ENCODE data around the gene LRRC7. TPM values are rescaled to one million over a fixed set of nuclear protein-coding genes. Genes with fewer than 3 reads are reported as not detected.
"Not testable (repeated sequence)": the region's sequence is repeated elsewhere in the genome, so short reads cannot be mapped to it uniquely, and the experiment has no call there.

LRRC7 gene
- total RNA-seq, 1 experiment from 2014 or later = not detected

DNA sequence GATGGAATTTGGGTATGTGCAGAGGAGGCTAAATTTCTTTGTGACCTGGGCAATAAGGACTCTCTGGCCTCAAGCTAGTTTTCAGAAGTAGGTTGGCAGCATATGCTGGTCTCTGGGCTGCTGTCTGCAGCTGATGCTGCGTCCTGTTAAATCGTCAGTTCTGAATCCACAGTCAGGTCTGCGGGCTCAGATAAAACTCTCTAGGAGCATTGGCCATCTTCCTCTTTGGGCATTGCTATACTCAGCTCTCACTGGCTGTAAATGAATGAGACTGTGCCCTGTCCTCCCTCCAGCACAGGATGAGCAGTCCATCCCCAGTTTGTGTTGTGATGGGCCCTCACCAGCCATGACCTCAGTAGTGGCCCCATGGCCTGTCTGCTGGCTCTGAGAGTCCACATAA, 365.0 kb downstream of the LRRC7 start:
- no peak overlapping the region for H2AFZ ChIP-seq (ENCODE audit: low read length)
- no peak overlapping the region for H3K27ac ChIP-seq (ENCODE audit: low read length)
- DNase-seq = no peak
- H3K9me2 ChIP-seq (replicated peaks; ENCODE audit: insufficient read depth, low read length) = no peaks in the 10 kb centered on the region; the same call in 1 of the 2 replicates
- no peaks in the 10 kb centered on the region for H3K9me3 ChIP-seq (ENCODE audit: low read length)
- H3K4me3 ChIP-seq (ENCODE audit: low read length) = no peak overlapping the region
- H3K27me3 ChIP-seq (ENCODE audit: low read length) = no peaks in the 10 kb centered on the region
- H3K4me1 ChIP-seq (ENCODE audit: low read length) = no peaks in the 10 kb centered on the region
- H3K79me2 ChIP-seq (ENCODE audit: low read length) = no peaks in the 10 kb centered on the region
- no peaks in the 10 kb centered on the region for H3K36me3 ChIP-seq (ENCODE audit: insufficient read depth, low read length)
- no peak overlapping the region for H3K9ac ChIP-seq (ENCODE audit: low read length)
- H3K4me2 ChIP-seq (ENCODE audit: low read depth, low read length, poor library complexity, severe bottlenecking) = no peak overlapping the region
- H4K20me1 ChIP-seq (ENCODE audit: insufficient read depth, low read depth, low read length) = no peaks in the 10 kb centered on the region

DNA sequence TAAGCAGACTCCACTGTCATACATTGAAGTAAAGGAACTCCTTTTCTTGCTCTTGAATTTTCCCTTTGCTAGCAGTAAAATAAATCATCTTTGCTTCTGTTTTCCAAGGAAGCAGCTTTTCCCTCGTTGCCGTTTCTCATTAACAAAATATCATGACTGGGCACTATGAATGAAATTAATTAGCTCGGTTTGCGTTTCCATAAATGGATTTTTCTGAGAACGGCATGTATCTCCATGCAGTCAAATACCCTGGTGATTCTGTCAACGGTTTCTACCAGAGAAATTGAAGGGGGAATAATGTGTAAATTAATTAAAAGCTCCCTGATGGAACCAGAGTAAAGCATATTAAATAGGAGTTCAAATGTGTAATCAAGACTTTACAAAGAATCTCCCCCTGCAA, 372.5 kb downstream of the LRRC7 start:
- Histone ChIP-seq H3K79me2 (ENCODE audit: low read length) (no peaks in the 10 kb centered on the region), H3K4me2 (ENCODE audit: low read depth, low read length, poor library complexity, severe bottlenecking) (no peak overlapping the region), H3K9ac (ENCODE audit: low read length) (no peak overlapping the region), H3K9me2 (replicated peaks; ENCODE audit: insufficient read depth, low read length) (no peaks in the 10 kb centered on the region), H3K4me1 (ENCODE audit: low read length) (no peaks in the 10 kb centered on the region), H3K36me3 (ENCODE audit: insufficient read depth, low read length) (no peaks in the 10 kb centered on the region), H2AFZ (ENCODE audit: low read length) (no peak overlapping the region), H3K4me3 (ENCODE audit: low read length) (no peak overlapping the region), H3K27me3 (ENCODE audit: low read length) (0 out of 2 replicates have a peak, but pooled peaks cover 3% of the 10 kb centered on the region), H3K9me3 (ENCODE audit: low read length) (no peaks in the 10 kb centered on the region), H4K20me1 (ENCODE audit: insufficient read depth, low read depth, low read length) (no peaks in the 10 kb centered on the region), H3K27ac (ENCODE audit: low read length) (no peak overlapping the region)
- no peak for DNase-seq

- H3K9ac ChIP-seq (ENCODE audit: low read length) = no peak overlapping the region
- H3K4me1 ChIP-seq (ENCODE audit: low read length) = no peaks in the 10 kb centered on the region
- no peaks in the 10 kb centered on the region for H3K36me3 ChIP-seq (ENCODE audit: insufficient read depth, low read length)
- no peak for DNase-seq
- H4K20me1 ChIP-seq (ENCODE audit: insufficient read depth, low read depth, low read length) = no peaks in the 10 kb centered on the region
- 0 out of 2 replicates have a peak, but pooled peaks cover 3% of the 10 kb centered on the region for H3K27me3 ChIP-seq (ENCODE audit: low read length)
- H3K4me2 ChIP-seq (ENCODE audit: low read depth, low read length, poor library complexity, severe bottlenecking) = no peak overlapping the region
- no peaks in the 10 kb centered on the region for H3K79me2 ChIP-seq (ENCODE audit: low read length)
- no peak overlapping the region for H2AFZ ChIP-seq (ENCODE audit: low read length)
- H3K27ac ChIP-seq (ENCODE audit: low read length) = no peak overlapping the region
- no peaks in the 10 kb centered on the region; the same call in 1 of the 2 replicates for H3K9me2 ChIP-seq (replicated peaks; ENCODE audit: insufficient read depth, low read length)
- no peak overlapping the region for H3K4me3 ChIP-seq (ENCODE audit: low read length)
- H3K9me3 ChIP-seq (ENCODE audit: low read length) = no peaks in the 10 kb centered on the region
Measured at GRCh38 chr1:69940816-69941215, 373.1 kb downstream of the LRRC7 start.

GRCh38 chr1:69943030-69943429, 375.3 kb downstream of the LRRC7 start:
- no peak for DNase-seq

DNA sequence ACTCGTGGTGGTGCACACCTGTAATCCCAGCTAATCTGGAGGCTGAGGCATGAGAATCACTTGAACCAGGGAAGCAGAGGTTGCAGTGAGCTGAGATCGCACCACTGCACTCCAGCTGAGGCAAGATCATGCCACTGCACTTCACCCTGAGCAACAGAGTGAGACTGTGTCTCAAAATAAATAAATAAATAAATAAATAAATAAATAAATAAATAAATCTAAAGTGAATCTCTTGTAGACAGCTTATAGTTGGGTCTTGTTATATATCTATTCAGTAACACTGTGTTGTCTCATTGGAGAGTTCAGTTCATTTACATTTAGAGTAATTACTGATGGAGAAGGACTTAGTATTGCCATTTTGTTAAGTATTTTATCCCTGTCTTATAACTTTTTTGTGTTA, 379.2 kb downstream of the LRRC7 start:
- Histone ChIP-seq H3K4me3 (ENCODE audit: low read length) (no peak overlapping the region), H3K4me2 (ENCODE audit: low read depth, low read length, poor library complexity, severe bottlenecking) (no peak overlapping the region), H3K9me2 (replicated peaks; ENCODE audit: insufficient read depth, low read length) (no peaks in the 10 kb centered on the region; the same call in 1 of the 2 replicates), H3K9ac (ENCODE audit: low read length) (no peak overlapping the region), H3K9me3 (ENCODE audit: low read length) (no peaks in the 10 kb centered on the region), H3K27ac (ENCODE audit: low read length) (no peak overlapping the region), H2AFZ (ENCODE audit: low read length) (no peak overlapping the region), H4K20me1 (ENCODE audit: insufficient read depth, low read depth, low read length) (no peaks in the 10 kb centered on the region), H3K36me3 (ENCODE audit: insufficient read depth, low read length) (no peaks in the 10 kb centered on the region), H3K4me1 (ENCODE audit: low read length) (no peaks in the 10 kb centered on the region), H3K79me2 (ENCODE audit: low read length) (no peaks in the 10 kb centered on the region), H3K27me3 (ENCODE audit: low read length) (no peaks in the 10 kb centered on the region)
- DNase-seq = no peak

More at GRCh38 chr1:69943030-69943429, 375.3 kb downstream of the LRRC7 start:
- H3K4me3 ChIP-seq (ENCODE audit: low read length) = no peak overlapping the region
- 0 out of 2 replicates have a peak, but pooled peaks cover 3% of the 10 kb centered on the region for H3K27me3 ChIP-seq (ENCODE audit: low read length)
- no peaks in the 10 kb centered on the region for H3K36me3 ChIP-seq (ENCODE audit: insufficient read depth, low read length)
- no peaks in the 10 kb centered on the region for H4K20me1 ChIP-seq (ENCODE audit: insufficient read depth, low read depth, low read length)
- H3K4me1 ChIP-seq (ENCODE audit: low read length) = no peaks in the 10 kb centered on the region
- no peaks in the 10 kb centered on the region for H3K9me3 ChIP-seq (ENCODE audit: low read length)
- H3K4me2 ChIP-seq (ENCODE audit: low read depth, low read length, poor library complexity, severe bottlenecking) = no peak overlapping the region
- no peaks in the 10 kb centered on the region for H3K79me2 ChIP-seq (ENCODE audit: low read length)
- no peak overlapping the region for H2AFZ ChIP-seq (ENCODE audit: low read length)
- no peak overlapping the region for H3K9ac ChIP-seq (ENCODE audit: low read length)
- no peak overlapping the region for H3K27ac ChIP-seq (ENCODE audit: low read length)
- H3K9me2 ChIP-seq (replicated peaks; ENCODE audit: insufficient read depth, low read length) = no peaks in the 10 kb centered on the region; the same call in 1 of the 2 replicates

GRCh38 chr1:69947837-69948236, 380.1 kb downstream of the LRRC7 start:
- Histone ChIP-seq H3K79me2 (ENCODE audit: low read length) (no peaks in the 10 kb centered on the region), H3K9ac (ENCODE audit: low read length) (no peak overlapping the region), H3K27ac (ENCODE audit: low read length) (no peak overlapping the region), H3K9me3 (ENCODE audit: low read length) (no peaks in the 10 kb centered on the region), H3K4me1 (ENCODE audit: low read length) (no peaks in the 10 kb centered on the region), H3K4me2 (ENCODE audit: low read depth, low read length, poor library complexity, severe bottlenecking) (no peak overlapping the region), H3K27me3 (ENCODE audit: low read length) (no peaks in the 10 kb centered on the region), H2AFZ (ENCODE audit: low read length) (no peak overlapping the region), H3K9me2 (replicated peaks; ENCODE audit: insufficient read depth, low read length) (no peaks in the 10 kb centered on the region; the same call in 1 of the 2 replicates), H3K36me3 (ENCODE audit: insufficient read depth, low read length) (no peaks in the 10 kb centered on the region), H4K20me1 (ENCODE audit: insufficient read depth, low read depth, low read length) (no peaks in the 10 kb centered on the region), H3K4me3 (ENCODE audit: low read length) (no peak overlapping the region)
- DNase-seq = no peak

- Histone ChIP-seq H2AFZ (ENCODE audit: low read length) (no peak overlapping the region), H3K9me3 (ENCODE audit: low read length) (no peaks in the 10 kb centered on the region), H3K4me3 (ENCODE audit: low read length) (no peak overlapping the region), H3K9me2 (replicated peaks; ENCODE audit: insufficient read depth, low read length) (no peaks in the 10 kb centered on the region), H3K79me2 (ENCODE audit: low read length) (no peaks in the 10 kb centered on the region), H3K9ac (ENCODE audit: low read length) (no peak overlapping the region), H3K27ac (ENCODE audit: low read length) (no peak overlapping the region), H4K20me1 (ENCODE audit: insufficient read depth, low read depth, low read length) (no peaks in the 10 kb centered on the region), H3K36me3 (ENCODE audit: insufficient read depth, low read length) (no peaks in the 10 kb centered on the region), H3K4me2 (ENCODE audit: low read depth, low read length, poor library complexity, severe bottlenecking) (no peak overlapping the region), H3K27me3 (ENCODE audit: low read length) (no peaks in the 10 kb centered on the region), H3K4me1 (ENCODE audit: low read length) (no peaks in the 10 kb centered on the region)
- no peak for DNase-seq
Measured at GRCh38 chr1:69952676-69953075, 385.0 kb downstream of the LRRC7 start.

GRCh38 chr1:69962452-69962851, 394.7 kb downstream of the LRRC7 start:
- H3K27ac ChIP-seq (ENCODE audit: low read length); H3K36me3 ChIP-seq (ENCODE audit: insufficient read depth, low read length); H3K27me3 ChIP-seq (ENCODE audit: low read length); H2AFZ ChIP-seq (ENCODE audit: low read length); H3K79me2 ChIP-seq (ENCODE audit: low read length); H3K4me2 ChIP-seq (ENCODE audit: low read depth, low read length, poor library complexity, severe bottlenecking); H3K9me2 ChIP-seq (replicated peaks; ENCODE audit: insufficient read depth, low read length); H4K20me1 ChIP-seq (ENCODE audit: insufficient read depth, low read depth, low read length); H3K4me1 ChIP-seq (ENCODE audit: low read length); H3K4me3 ChIP-seq (ENCODE audit: low read length); H3K9me3 ChIP-seq (ENCODE audit: low read length); DNase-seq; H3K9ac ChIP-seq (ENCODE audit: low read length): not testable (repeated sequence)

Measured in Karpas-422 (cell line).